Measurements from ENCODE around the gene UBL3.

Gene UBL3

DNA sequence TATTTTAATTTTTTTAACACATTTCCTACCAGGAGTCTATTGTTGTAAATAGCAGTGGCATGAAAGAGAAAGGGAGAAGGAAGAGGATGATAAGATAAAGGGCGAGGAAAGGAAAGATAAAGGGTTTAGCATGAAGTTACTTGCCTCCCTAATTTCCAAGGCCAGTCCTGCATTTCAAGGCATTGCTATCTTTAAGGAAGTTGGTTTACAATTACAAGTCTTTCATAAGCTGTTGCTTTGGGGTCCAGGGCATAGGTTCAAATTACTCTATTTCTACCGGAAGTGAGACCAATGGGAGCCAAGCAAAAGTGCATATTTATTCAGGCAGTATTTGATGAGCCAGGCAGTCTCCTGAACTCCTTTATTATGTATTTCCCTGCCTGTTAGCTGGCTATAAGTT, 27.7 kb upstream of the UBL3 start:
- DNase-seq (ENCODE audit: low read depth in 2 of 2): peak in 1 of 2 donors; percentile 72
- no peak overlapping the region for H3K4me3 ChIP-seq (replicated peaks in 1 of 2; ENCODE audit: low read depth in 2 of 2, low read length in 2 of 2)
- TF ChIP-seq, protein P1, sequence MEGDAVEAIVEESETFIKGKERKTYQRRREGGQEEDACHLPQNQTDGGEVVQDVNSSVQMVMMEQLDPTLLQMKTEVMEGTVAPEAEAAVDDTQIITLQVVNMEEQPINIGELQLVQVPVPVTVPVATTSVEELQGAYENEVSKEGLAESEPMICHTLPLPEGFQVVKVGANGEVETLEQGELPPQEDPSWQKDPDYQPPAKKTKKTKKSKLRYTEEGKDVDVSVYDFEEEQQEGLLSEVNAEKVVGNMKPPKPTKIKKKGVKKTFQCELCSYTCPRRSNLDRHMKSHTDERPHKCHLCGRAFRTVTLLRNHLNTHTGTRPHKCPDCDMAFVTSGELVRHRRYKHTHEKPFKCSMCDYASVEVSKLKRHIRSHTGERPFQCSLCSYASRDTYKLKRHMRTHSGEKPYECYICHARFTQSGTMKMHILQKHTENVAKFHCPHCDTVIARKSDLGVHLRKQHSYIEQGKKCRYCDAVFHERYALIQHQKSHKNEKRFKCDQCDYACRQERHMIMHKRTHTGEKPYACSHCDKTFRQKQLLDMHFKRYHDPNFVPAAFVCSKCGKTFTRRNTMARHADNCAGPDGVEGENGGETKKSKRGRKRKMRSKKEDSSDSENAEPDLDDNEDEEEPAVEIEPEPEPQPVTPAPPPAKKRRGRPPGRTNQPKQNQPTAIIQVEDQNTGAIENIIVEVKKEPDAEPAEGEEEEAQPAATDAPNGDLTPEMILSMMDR (IDR thresholded peaks at IDR 0.05; ENCODE audit: low read depth, low read length): no peak

DNA sequence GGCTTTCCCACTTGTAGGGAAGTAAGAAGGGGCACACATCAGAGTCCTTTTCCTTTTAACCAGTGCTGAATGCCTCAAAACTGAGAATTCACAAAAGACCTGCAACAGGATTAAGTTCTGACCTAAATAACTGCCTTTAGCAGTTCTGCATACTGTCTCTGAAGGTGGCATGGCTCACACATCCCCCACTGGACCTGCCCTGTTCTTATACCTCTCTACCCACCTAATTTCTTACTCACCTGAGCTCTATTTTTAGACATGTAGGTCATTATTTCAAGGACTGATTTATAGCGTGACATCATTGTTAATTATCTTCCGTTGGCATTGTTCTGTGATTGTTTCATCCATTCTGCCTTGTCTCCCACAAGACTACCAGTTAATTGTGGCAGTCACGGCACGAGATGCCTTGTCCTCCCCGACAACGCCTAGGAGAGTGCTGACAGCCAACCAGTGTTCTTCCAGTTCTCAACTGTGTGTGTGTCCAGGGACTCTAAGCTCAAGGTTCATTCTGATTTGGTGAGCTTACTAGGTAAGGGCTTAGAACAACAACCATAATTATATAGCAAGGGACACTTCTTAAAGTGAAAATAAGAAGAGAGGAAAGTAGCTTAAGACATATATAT, 27.1 kb upstream of the UBL3 start:
- no peak overlapping the region for H3K4me3 ChIP-seq (replicated peaks in 1 of 2; ENCODE audit: low read depth in 2 of 2, low read length in 2 of 2)
- peak in 1 of 2 donors; percentile 9 for DNase-seq (ENCODE audit: low read depth in 2 of 2)
- TF ChIP-seq, protein P1 (IDR thresholded peaks at IDR 0.05; ENCODE audit: low read depth, low read length): no peak

DNA sequence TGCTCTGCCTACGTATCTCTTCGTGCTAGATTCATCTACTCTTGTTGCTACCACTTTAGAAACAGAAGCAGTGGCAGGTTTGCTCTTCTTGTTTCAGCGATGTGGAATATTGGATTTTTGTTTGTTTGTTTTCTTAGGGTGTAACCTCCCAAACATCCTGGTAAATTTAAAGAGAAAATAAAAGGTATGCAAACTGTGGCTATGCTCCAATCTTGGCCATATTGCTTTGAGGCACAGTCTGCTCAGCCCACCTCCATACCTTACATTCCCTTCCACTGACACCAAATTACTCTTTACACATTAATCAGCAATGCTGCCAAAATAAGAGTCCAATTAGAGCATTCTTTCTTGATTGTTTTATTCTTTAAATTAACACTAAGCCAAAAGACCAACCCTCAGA, 25.2 kb upstream of the UBL3 start:
- no peak for DNase-seq (ENCODE audit: low read depth in 2 of 2)
- TF ChIP-seq, protein P1 (IDR thresholded peaks at IDR 0.05; ENCODE audit: low read depth, low read length): no peak
- no peak overlapping the region for H3K4me3 ChIP-seq (replicated peaks in 1 of 2; ENCODE audit: low read depth in 2 of 2, low read length in 2 of 2)

DNA sequence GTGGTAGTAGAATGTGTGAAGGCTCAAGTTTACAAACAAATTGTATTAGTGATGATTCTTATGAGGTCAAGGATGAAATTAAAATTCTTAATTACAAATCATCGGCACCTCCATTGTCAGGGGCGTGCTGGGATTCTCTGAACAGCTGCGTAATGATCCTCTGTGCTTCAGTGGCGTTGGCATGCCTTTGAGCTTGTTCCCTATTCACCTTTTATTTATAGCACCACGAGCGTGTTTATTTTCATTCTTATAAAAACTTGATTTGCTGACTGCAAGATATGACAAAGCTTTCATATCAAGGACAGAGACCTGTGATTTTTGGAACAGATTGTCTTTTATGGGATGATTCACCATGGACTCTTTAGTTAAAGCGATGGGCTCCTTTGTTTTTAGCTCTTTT, 18.2 kb upstream of the UBL3 start:
- TF ChIP-seq, protein P1 (IDR thresholded peaks at IDR 0.05; ENCODE audit: low read depth, low read length): no peak
- DNase-seq (ENCODE audit: low read depth in 2 of 2): no peak
- H3K4me3 ChIP-seq (replicated peaks in 1 of 2; ENCODE audit: low read depth in 2 of 2, low read length in 2 of 2): no peak overlapping the region

DNA sequence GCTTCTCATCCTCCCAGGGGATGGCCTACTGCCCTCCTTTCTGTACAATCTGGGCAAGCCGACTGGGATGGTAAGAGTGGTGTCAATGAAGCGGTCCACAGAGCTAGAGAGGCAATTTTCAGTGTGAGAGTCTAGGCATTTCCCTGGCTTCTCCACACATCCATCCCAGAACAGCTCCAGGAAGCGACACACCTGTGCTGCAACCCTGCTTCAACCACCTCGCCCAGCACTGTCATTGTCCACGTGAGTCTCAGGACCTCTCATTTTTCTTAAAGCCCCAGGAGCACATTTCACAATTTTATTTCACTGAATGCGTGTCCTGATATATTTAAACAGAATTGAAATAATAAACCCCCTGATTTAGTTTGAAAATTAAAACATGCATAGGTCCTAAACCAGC, 15.5 kb upstream of the UBL3 start:
- no peak for DNase-seq (ENCODE audit: low read depth in 2 of 2)
- H3K4me3 ChIP-seq (replicated peaks in 1 of 2; ENCODE audit: low read depth in 2 of 2, low read length in 2 of 2): no peak overlapping the region
- TF ChIP-seq, protein P1 (IDR thresholded peaks at IDR 0.05; ENCODE audit: low read depth, low read length): no peak

DNA sequence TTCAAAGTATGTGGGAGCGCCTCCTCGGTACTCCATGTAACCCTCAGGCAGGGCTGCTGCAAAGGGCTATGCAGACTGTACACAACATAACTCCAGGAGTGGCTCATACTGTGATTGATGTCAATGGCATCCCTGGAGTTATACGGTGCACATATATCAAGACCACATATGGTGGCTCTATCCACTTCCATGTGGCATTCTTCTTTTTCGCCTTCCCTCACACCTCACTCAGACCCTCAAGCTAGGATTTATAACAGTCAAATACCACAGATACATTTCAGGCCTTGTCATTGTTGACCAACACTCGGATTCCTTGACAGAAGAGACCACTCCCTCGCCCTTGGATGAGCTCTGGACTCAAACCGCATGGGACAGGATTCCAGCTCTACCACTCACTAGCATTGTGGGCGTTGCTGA, 11.3 kb upstream of the UBL3 start:
- H3K4me3 ChIP-seq (replicated peaks in 1 of 2; ENCODE audit: low read depth in 2 of 2, low read length in 2 of 2): no peak overlapping the region
- peak in 1 of 2 donors; percentile 75 for DNase-seq (ENCODE audit: low read depth in 2 of 2)
- TF ChIP-seq, protein P1 (IDR thresholded peaks at IDR 0.05; ENCODE audit: low read depth, low read length): no peak

DNA sequence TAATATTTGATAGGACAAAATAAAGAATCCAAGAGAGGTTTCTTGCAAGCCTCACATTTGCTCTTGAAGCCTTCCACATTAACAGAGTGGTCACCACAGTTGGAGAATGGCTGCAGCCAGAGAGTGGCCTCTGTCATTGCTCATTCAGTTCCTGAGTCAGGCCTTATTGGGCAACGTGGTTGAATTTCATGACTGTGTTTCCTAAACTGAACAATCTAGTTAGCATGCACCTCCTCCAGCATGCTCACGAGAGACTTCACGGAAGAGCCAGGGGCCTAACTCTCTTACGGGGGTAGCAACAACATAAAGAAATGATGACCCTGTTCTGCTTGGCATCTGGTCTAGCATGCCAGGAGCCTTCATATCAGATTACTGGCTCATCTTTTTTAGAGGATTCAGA, 9.6 kb upstream of the UBL3 start:
- no peak overlapping the region for H3K4me3 ChIP-seq (replicated peaks in 1 of 2; ENCODE audit: low read depth in 2 of 2, low read length in 2 of 2)
- TF ChIP-seq, protein P1 (IDR thresholded peaks at IDR 0.05; ENCODE audit: low read depth, low read length): no peak
- peak; percentile 19 to 88 for DNase-seq (ENCODE audit: low read depth in 2 of 2)
